NT2/D1 (cell line): ENCODE measurements around the gene CLGN.

Experiments
- SUZ12 ChIP-seq: IDR thresholded peaks from 2 replicates; pipeline ENCODE4 v1.6.1; 2011; ENCODE audit not compliant: insufficient read length, insufficient read depth; ENCODE audit errors: extremely low read depth
- YY1 ChIP-seq: IDR thresholded peaks from 2 replicates; pipeline ENCODE4 v1.6.1; 2011; ENCODE audit not compliant: insufficient read length, insufficient read depth

GRCh38 chr4:140367738-140368137 lies 59.7 kb downstream of the CLGN start:
- TF ChIP-seq YY1 (no peak), SUZ12 (no peak)
